GM23338 (cell line): ENCODE results near the gene FASN. TPM values are rescaled to one million over a fixed set of nuclear protein-coding genes. Genes with fewer than 3 reads are reported as not detected.

Experiments used
- ATAC-seq: fragments of 200-7000 bp; cut with Tn5 transposase; 3 replicates; pipeline ENCODE4 v1.9.1; 2020
- DNase-seq: peaks from one replicate; pipeline ENCODE4 v3.0.0-alpha.2; 2015; ENCODE audit warnings: low spot score
- H2AFZ ChIP-seq: fragments of 200-600 bp; sonication (generic); 2 replicates; pipeline ENCODE4 v1.8.0; 2016; ENCODE audit warnings: antibody characterized with exemption, mild to moderate bottlenecking, moderate library complexity
- H3F3A ChIP-seq: fragments of 200-600 bp; sonication (generic); replicated peaks from 2 replicates; pipeline ENCODE4 v1.8.0; 2017; ENCODE audit warnings: antibody characterized with exemption, mixed run types, low read depth
- H3K27ac ChIP-seq: fragments of 200-600 bp; sonication (generic); 2 replicates; pipeline ENCODE4 v1.6.1; 2016; ENCODE audit warnings: low read depth
- H3K27me3 ChIP-seq: fragments of 200-600 bp; sonication (generic); 2 replicates; pipeline ENCODE4 v1.8.0; 2016; ENCODE audit warnings: mild to moderate bottlenecking, mixed run types, moderate library complexity; ENCODE audit not compliant: insufficient read depth
- H3K36me3 ChIP-seq: fragments of 200-600 bp; sonication (generic); 2 replicates; pipeline ENCODE4 v1.8.0; 2016; ENCODE audit warnings: mild to moderate bottlenecking; ENCODE audit not compliant: insufficient read depth
- H3K4me1 ChIP-seq: fragments of 200-600 bp; sonication (generic); 2 replicates; pipeline ENCODE4 v1.8.0; 2016; ENCODE audit warnings: mild to moderate bottlenecking, moderate library complexity; ENCODE audit not compliant: insufficient read depth
- H3K4me2 ChIP-seq: fragments of 200-600 bp; sonication (generic); 2 replicates; pipeline ENCODE4 v1.7.1; 2017; ENCODE audit warnings: mixed run types
- H3K4me3 ChIP-seq: fragments of 200-600 bp; sonication (generic); 2 replicates; pipeline ENCODE4 v1.6.1; 2016; ENCODE audit warnings: mixed run types
- H3K79me2 ChIP-seq: fragments of 200-600 bp; sonication (generic); replicated peaks from 2 replicates; pipeline ENCODE4 v1.8.0; 2017; ENCODE audit warnings: mild to moderate bottlenecking; ENCODE audit not compliant: insufficient read depth
- H3K9me2 ChIP-seq: fragments of 200-600 bp; sonication (generic); 2 replicates; pipeline ENCODE4 v1.8.0; 2017; ENCODE audit not compliant: insufficient read depth
- H4K20me1 ChIP-seq: fragments of 200-600 bp; sonication (generic); replicated peaks from 2 replicates; pipeline ENCODE4 v1.8.0; 2017; ENCODE audit warnings: mild to moderate bottlenecking; ENCODE audit not compliant: insufficient read depth
- H3K27ac Mint-ChIP-seq: 2 replicates; pipeline ENCODE4 v1.8.0; 2020; ENCODE audit warnings: inconsistent platforms, mild to moderate bottlenecking, moderate library complexity, mixed read lengths
- H3K27me3 Mint-ChIP-seq: 3 replicates; pipeline ENCODE4 v1.8.0; 2022; ENCODE audit warnings: low read depth, mild to moderate bottlenecking, moderate library complexity, mixed read lengths, inconsistent platforms; ENCODE audit not compliant: insufficient read depth, poor library complexity
- H3K36me3 Mint-ChIP-seq: 3 replicates; pipeline ENCODE4 v1.8.0; 2021; ENCODE audit warnings: low read depth, mild to moderate bottlenecking, inconsistent platforms, moderate library complexity, mixed read lengths
- H3K4me1 Mint-ChIP-seq: 3 replicates; pipeline ENCODE4 v1.8.0; 2020; ENCODE audit warnings: mild to moderate bottlenecking, inconsistent platforms, mixed read lengths
- H3K4me3 Mint-ChIP-seq: 3 replicates; pipeline ENCODE4 v1.8.0; 2021; ENCODE audit warnings: moderate library complexity, mild to moderate bottlenecking, inconsistent platforms, mixed read lengths
- H3K9me3 Mint-ChIP-seq: 3 replicates; pipeline ENCODE4 v1.8.0; 2020; ENCODE audit warnings: moderate library complexity, mild to moderate bottlenecking, inconsistent platforms, mixed read lengths
- CREB1 ChIP-seq: fragments of 250-450 bp; sonication (Bioruptor Pico); IDR thresholded peaks from 2 replicates; pipeline ENCODE4 v1.5.0; 2020; ENCODE audit warnings: low read depth, mild to moderate bottlenecking, moderate library complexity
- EZH2 ChIP-seq: fragments of 200-600 bp; sonication (generic); IDR thresholded peaks from one replicate; pipeline ENCODE4 v1.8.0; 2017; ENCODE audit warnings: antibody characterized with exemption, mild to moderate bottlenecking, low read depth; ENCODE audit not compliant: unreplicated experiment
- EZH2phosphoT487 ChIP-seq: fragments of 200-600 bp; sonication (generic); IDR thresholded peaks from one replicate; pipeline ENCODE4 v1.8.1; 2018; ENCODE audit warnings: antibody characterized with exemption; ENCODE audit not compliant: unreplicated experiment
- JUNB ChIP-seq: IDR thresholded peaks from one replicate; pipeline ENCODE4 v1.6.1; 2016; ENCODE audit warnings: antibody characterized with exemption; ENCODE audit not compliant: unreplicated experiment
- NANOG ChIP-seq: IDR thresholded peaks from 2 replicates; pipeline ENCODE4 v1.6.1; 2016; ENCODE audit warnings: antibody characterized with exemption, borderline replicate concordance
- POLR2AphosphoS5 ChIP-seq: IDR thresholded peaks from 2 replicates; pipeline ENCODE4 v1.6.1; 2016; ENCODE audit warnings: antibody characterized with exemption, low read depth
- REST ChIP-seq: IDR thresholded peaks from one replicate; pipeline ENCODE4 v1.6.1; 2018; ENCODE audit warnings: antibody characterized with exemption; ENCODE audit not compliant: unreplicated experiment
- STAT1 ChIP-seq: IDR thresholded peaks from one replicate; pipeline ENCODE4 v1.6.1; 2016; ENCODE audit warnings: antibody characterized with exemption; ENCODE audit not compliant: unreplicated experiment
- ZNF114 ChIP-seq: fragments of 250-450 bp; sonication (Bioruptor Pico); IDR thresholded peaks from 2 replicates; pipeline ENCODE4 v1.5.0; 2020; ENCODE audit warnings: mild to moderate bottlenecking, moderate library complexity
- ZNF331 ChIP-seq: fragments of 250-450 bp; sonication (Bioruptor Pico); IDR thresholded peaks from 2 replicates; pipeline ENCODE4 v1.5.0; 2020; ENCODE audit warnings: low read depth, mild to moderate bottlenecking, moderate library complexity
- ZNF462 ChIP-seq: fragments of 250-450 bp; sonication (Bioruptor Pico); IDR thresholded peaks from 2 replicates; pipeline ENCODE4 v1.5.0; 2020; ENCODE audit warnings: mild to moderate bottlenecking, moderate library complexity
- polyA plus RNA-seq: library from polyadenylated mRNA; unstranded; fragments of >200 nt; fragmentation: Nextera tagmentation; extraction: Ambion mirVana; gene quantifications from 2 replicates; pipeline ENCODE4 v1.2.1, GENCODE V29; 2016
- total RNA-seq: library from RNA; depleted of rRNA; stranded (reverse); fragments of >200 nt; shearing (Covaris generic); gene quantifications from 2 replicates; pipeline ENCODE4 v1.2.3, GENCODE V29; 2014
- TF ChIP-seq, protein P1 (sequence below), 2 experiments: fragments of 200-600 bp in 1 of 2; sonication (generic) in 1 of 2; conservative IDR thresholded peaks; 2 replicates each; pipeline versions ENCODE4 v1.5.1 to v1.6.1; 2016 to 2017; ENCODE audit warnings: antibody characterized with exemption in 2 of 2, low read depth in 2 of 2, mild to moderate bottlenecking in 2 of 2, moderate library complexity in 1 of 2
- TF ChIP-seq, protein P2 (sequence below): IDR thresholded peaks from 2 replicates; pipeline ENCODE4 v1.6.1; 2016; ENCODE audit warnings: antibody characterized with exemption

FASN gene
- total and polyA plus RNA-seq, 2 experiments from 2014 or later = 120 to 849 TPM

DNA sequence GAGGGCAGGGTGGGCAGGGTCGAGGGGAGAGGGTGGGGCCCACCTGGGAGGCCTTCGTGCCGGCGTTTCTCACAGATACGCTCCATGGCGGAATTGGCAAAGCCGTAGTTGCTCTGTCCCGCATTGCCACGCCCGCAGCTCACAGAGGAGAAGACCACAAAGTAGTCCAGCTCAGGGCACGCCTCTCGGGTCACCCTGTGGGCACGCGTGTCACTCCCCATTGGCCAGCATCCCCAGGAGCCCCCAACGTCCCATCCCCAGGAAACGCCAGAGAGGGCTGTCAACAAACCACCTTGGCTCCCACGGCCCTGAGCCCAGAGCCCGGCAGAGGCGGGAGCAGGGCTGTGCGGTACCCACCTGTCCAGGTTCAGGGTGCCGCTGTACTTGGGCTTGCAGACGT is 16.1 kb downstream of the FASN start:
- Histone ChIP-seq H3K4me1 (no peaks in the 10 kb centered on the region), H3F3A (peaks cover 21% of the 10 kb centered on the region), H3K27me3 (no peaks in the 10 kb centered on the region), H2AFZ (no peak overlapping the region), H3K4me3 (no peak overlapping the region), H3K4me2 (no peak overlapping the region), H3K36me3 (peaks cover 10% of the 10 kb centered on the region; the same call in 1 of the 2 replicates), H3K79me2 (no peaks in the 10 kb centered on the region), H3K9me2 (no peaks in the 10 kb centered on the region), H3K27ac (no peak overlapping the region), H4K20me1 (peaks cover 8% of the 10 kb centered on the region)
- Mint-ChIP-seq H3K4me3 (no peak overlapping the region), H3K9me3 (no peaks in the 10 kb centered on the region; the same call in 2 of the 3 replicates), H3K36me3 (peaks cover 53% of the 10 kb centered on the region), H3K4me1 (peaks cover 3% of the 10 kb centered on the region), H3K27ac (no peak overlapping the region), H3K27me3 (peaks cover 15% of the 10 kb centered on the region)
- TF ChIP-seq NANOG = no peak
- TF ChIP-seq REST = no peak
- no peak for TF ChIP-seq EZH2phosphoT487
- no peak for TF ChIP-seq CREB1 (CRISPR knock-in tag)
- no peak for TF ChIP-seq POLR2AphosphoS5
- TF ChIP-seq EZH2 = no peak
- no peak for TF ChIP-seq ZNF462 (CRISPR knock-in tag)
- TF ChIP-seq JUNB = no peak
- TF ChIP-seq STAT1 = no peak
- no peak for TF ChIP-seq ZNF331 (CRISPR knock-in tag)
- TF ChIP-seq ZNF114 (CRISPR knock-in tag) = no peak
- TF ChIP-seq, protein P1, sequence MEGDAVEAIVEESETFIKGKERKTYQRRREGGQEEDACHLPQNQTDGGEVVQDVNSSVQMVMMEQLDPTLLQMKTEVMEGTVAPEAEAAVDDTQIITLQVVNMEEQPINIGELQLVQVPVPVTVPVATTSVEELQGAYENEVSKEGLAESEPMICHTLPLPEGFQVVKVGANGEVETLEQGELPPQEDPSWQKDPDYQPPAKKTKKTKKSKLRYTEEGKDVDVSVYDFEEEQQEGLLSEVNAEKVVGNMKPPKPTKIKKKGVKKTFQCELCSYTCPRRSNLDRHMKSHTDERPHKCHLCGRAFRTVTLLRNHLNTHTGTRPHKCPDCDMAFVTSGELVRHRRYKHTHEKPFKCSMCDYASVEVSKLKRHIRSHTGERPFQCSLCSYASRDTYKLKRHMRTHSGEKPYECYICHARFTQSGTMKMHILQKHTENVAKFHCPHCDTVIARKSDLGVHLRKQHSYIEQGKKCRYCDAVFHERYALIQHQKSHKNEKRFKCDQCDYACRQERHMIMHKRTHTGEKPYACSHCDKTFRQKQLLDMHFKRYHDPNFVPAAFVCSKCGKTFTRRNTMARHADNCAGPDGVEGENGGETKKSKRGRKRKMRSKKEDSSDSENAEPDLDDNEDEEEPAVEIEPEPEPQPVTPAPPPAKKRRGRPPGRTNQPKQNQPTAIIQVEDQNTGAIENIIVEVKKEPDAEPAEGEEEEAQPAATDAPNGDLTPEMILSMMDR (conservative IDR thresholded peaks at IDR 0.05; ENCODE audit: low read depth in 2 of 2) = no peak
- TF ChIP-seq, protein P2, sequence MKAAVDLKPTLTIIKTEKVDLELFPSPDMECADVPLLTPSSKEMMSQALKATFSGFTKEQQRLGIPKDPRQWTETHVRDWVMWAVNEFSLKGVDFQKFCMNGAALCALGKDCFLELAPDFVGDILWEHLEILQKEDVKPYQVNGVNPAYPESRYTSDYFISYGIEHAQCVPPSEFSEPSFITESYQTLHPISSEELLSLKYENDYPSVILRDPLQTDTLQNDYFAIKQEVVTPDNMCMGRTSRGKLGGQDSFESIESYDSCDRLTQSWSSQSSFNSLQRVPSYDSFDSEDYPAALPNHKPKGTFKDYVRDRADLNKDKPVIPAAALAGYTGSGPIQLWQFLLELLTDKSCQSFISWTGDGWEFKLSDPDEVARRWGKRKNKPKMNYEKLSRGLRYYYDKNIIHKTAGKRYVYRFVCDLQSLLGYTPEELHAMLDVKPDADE = no peak
- DNase-seq (no peak), ATAC-seq (no peak)
